ENCODE results near the gene PACRG. TPM values are rescaled to one million over a fixed set of nuclear protein-coding genes. Genes with fewer than 3 reads are reported as not detected.

PACRG gene
- total RNA-seq, 1 donor from 2014 or later, result 10.5 TPM

DNA sequence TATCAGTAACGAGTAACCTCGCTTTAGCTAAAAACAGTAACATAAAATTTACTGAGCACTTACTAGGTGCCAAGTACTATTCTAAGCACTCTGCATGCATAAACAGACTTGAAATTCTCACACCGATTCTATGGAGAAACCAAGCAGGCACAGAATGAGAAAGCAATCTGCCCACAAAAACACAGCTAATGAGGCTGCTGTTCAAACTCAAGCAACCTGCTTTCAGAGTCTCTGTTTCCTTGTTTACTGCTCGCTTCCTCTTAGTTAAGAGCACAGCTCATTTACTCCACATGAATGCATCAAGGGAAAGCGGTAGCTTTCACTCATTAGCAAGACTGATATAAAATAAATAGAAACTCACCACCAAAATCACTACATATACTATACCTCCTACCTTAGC lies 37.6 kb upstream of the PACRG start:
- no peaks in the 10 kb centered on the region for H3K27me3 ChIP-seq (ENCODE audit: low read depth)
- H3K36me3 ChIP-seq, result no peaks in the 10 kb centered on the region
- H3K27ac ChIP-seq (replicated peaks), result no peak overlapping the region
- H3K9me3 ChIP-seq (replicated peaks), result no peaks in the 10 kb centered on the region
- no peak for DNase-seq
- no peak overlapping the region for H3K4me3 ChIP-seq
- intact Hi-C loops (cut with micrococcal nuclease), result no loop called here
- peaks cover 22% of the 10 kb centered on the region for H3K4me1 ChIP-seq
- TF ChIP-seq, protein P1, sequence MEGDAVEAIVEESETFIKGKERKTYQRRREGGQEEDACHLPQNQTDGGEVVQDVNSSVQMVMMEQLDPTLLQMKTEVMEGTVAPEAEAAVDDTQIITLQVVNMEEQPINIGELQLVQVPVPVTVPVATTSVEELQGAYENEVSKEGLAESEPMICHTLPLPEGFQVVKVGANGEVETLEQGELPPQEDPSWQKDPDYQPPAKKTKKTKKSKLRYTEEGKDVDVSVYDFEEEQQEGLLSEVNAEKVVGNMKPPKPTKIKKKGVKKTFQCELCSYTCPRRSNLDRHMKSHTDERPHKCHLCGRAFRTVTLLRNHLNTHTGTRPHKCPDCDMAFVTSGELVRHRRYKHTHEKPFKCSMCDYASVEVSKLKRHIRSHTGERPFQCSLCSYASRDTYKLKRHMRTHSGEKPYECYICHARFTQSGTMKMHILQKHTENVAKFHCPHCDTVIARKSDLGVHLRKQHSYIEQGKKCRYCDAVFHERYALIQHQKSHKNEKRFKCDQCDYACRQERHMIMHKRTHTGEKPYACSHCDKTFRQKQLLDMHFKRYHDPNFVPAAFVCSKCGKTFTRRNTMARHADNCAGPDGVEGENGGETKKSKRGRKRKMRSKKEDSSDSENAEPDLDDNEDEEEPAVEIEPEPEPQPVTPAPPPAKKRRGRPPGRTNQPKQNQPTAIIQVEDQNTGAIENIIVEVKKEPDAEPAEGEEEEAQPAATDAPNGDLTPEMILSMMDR (IDR thresholded peaks at IDR 0.05; ENCODE audit: borderline replicate concordance), result no peak

DNA sequence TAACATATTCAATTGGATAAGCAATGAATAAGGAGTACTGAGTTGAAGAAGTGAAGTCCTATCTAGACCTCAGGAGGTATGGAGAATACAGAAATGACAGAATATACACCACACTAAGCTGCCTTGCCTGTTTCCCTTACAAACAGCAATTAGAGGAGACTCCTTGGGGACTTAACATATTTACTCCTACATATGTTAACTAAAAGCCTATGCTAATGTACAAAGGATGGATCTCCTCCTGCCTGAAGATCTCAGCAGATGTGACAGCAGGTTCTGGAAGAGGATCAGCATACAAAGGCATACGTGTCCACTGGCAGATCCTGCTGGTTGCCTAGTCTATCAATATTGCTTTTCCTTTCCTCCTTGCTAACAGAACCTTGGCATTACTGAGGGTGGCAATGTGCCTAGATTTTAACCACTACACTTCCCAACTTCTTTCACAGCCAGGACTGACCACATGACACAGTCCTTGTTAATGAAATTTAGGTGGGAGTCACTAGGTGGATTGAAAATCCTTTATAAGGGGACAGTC lies 29.8 kb upstream of the PACRG start:
- Histone ChIP-seq H3K27me3 (ENCODE audit: low read depth) (no peaks in the 10 kb centered on the region), H3K4me3 (no peak overlapping the region), H3K27ac (replicated peaks) (no peak overlapping the region), H3K4me1 (peaks cover 12% of the 10 kb centered on the region), H3K9me3 (replicated peaks) (no peaks in the 10 kb centered on the region), H3K36me3 (no peaks in the 10 kb centered on the region)
- DNase-seq, result no peak
- intact Hi-C loops (cut with micrococcal nuclease), result no loop called here
- TF ChIP-seq, protein P1 (IDR thresholded peaks at IDR 0.05; ENCODE audit: borderline replicate concordance), result no peak

DNA sequence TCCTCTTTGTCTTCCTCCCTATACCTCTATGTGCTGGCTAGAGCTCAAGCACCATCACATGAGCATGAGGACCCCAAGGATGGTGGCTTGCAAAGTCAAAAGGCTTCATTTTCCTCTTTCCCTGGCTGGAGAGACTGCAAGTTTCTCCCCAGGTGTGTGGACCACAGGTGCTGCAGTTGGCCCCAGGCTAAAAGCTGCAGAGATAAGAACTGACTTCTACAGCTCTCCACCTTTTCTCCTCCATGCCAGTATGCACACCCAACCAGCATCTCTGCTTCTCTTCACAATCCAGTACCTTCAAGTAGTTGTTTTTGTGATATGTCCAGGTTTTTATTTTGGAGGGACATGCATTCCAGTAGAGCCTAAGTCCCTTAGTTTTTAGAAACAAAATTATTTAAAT lies 29.3 kb upstream of the PACRG start:
- no peaks in the 10 kb centered on the region for H3K36me3 ChIP-seq
- H3K27me3 ChIP-seq (ENCODE audit: low read depth), result no peaks in the 10 kb centered on the region
- no peak for DNase-seq
- H3K27ac ChIP-seq (replicated peaks), result no peak overlapping the region
- TF ChIP-seq, protein P1 (IDR thresholded peaks at IDR 0.05; ENCODE audit: borderline replicate concordance), result no peak
- intact Hi-C loops (cut with micrococcal nuclease), result no loop called here
- H3K4me1 ChIP-seq, result peaks cover 12% of the 10 kb centered on the region
- no peaks in the 10 kb centered on the region for H3K9me3 ChIP-seq (replicated peaks)
- H3K4me3 ChIP-seq, result no peak overlapping the region

DNA sequence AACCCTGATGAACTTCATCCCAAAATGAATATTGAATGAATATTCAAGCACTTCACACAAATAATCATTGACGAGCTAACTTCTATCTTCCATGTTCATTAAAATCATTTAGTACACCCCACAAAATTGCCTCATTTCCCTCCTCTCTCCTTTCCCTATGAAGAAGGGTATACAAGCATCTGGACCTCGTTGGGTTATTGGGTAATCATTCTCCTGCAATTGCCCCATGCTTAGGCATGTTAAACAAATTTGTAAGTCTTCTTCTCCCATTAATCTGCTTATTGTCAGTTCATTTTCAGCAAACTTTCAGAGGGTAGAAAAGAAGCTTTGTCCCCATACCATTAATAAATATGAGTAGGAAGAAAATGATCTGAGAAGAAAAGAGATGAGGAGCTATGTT lies 27.8 kb upstream of the PACRG start:
- H3K9me3 ChIP-seq (replicated peaks), result no peaks in the 10 kb centered on the region
- intact Hi-C loops (cut with micrococcal nuclease), result no loop called here

DNA sequence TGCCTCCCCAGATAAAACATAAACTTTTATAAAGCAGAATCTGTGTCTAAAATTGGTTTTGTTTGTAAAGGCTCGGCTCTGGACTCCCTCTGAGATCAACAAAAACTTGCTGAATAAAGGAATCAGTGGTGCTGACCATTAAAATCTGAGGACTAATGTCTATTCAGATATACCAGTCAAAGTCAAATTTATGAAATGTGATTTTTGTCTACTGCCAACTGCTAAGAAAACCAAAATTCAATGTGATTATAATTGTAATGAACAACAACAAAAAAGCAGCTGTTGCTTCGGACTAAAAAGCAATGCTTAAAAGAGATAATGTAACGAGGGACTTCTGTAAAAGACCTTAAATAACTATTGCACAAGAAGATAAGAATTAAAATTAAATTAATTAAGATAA lies 26.8 kb upstream of the PACRG start:
- Histone ChIP-seq H3K27me3 (ENCODE audit: low read depth) (no peaks in the 10 kb centered on the region), H3K4me3 (no peak overlapping the region), H3K4me1 (peaks cover 22% of the 10 kb centered on the region), H3K9me3 (replicated peaks) (no peaks in the 10 kb centered on the region), H3K36me3 (no peaks in the 10 kb centered on the region), H3K27ac (replicated peaks) (no peak overlapping the region)
- DNase-seq, result no peak
- intact Hi-C loops (cut with micrococcal nuclease), result no loop called here
- TF ChIP-seq, protein P1 (IDR thresholded peaks at IDR 0.05; ENCODE audit: borderline replicate concordance), result no peak

More for the DNA sequence above, 27.8 kb upstream of the PACRG start:
- no peaks in the 10 kb centered on the region for H3K27me3 ChIP-seq (ENCODE audit: low read depth)
- no peaks in the 10 kb centered on the region for H3K36me3 ChIP-seq
- no peak overlapping the region for H3K27ac ChIP-seq (replicated peaks)
- TF ChIP-seq, protein P1 (IDR thresholded peaks at IDR 0.05; ENCODE audit: borderline replicate concordance), result no peak
- H3K4me3 ChIP-seq, result no peak overlapping the region
- no peak for DNase-seq
- H3K4me1 ChIP-seq, result peaks cover 12% of the 10 kb centered on the region
